NCI-H128 (cell line): ENCODE measurements around the gene ZNF423.

Source experiments
- DNase-seq: peaks from one replicate; lab custom pipeline; 2025; ENCODE audit not compliant: unreplicated experiment; lab: John Stamatoyannopoulos, UW

ZNF423 gene

DNA sequence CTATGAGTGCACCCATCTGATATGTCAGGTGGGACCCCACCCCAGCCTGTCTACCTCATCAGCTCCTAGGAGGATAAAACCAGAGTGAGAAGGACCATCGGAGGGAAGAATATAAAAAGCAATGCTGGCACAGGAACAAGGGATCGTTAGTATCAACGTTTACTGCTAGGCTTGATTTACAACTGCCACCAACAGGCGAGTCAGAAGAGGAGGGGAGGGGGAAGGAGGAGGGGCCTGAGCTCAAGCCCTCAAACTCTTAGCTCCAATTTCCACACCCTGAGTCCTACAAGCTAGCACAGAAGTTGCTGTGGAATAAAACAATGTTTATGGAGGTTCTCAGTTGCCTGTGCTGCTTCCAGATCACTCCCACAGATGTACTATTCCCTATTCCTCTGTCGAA lies 247.8 kb downstream of the ZNF423 start:
- no peak for DNase-seq

DNA sequence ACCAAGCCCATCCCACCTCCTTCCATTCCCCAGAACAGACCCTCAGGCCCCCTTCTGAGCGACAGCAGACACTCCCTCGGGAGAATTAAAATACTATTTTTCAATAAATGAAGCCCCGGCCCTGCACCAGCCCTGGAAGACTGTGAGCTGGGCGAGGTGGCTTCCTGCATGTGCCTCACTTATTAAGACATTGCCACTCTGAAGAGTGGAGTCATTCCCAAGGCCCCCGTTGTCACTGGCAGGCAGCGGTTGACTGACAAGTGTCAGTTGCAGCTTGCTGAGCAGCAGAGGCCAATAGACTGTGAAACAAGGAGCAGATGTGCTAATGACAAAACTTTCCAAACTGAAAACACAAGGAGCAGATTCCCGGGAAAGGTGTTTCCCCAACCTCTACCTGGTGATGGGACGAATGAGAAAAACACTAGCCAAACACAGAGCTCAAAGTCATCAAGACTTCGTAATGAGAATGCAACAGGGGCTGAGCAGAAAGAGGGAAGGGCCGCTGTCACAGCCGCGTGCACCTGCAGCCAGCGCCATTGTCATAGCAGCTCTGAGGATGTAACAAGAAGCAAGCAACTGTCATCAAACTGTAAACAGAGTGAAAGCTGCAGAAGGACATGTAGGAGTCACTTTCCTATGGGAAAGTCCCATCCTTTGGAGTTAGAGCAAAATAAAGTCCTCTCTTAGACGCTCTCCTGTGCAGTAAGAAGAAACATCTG lies 250.2 kb downstream of the ZNF423 start:
- no peak for DNase-seq

DNA sequence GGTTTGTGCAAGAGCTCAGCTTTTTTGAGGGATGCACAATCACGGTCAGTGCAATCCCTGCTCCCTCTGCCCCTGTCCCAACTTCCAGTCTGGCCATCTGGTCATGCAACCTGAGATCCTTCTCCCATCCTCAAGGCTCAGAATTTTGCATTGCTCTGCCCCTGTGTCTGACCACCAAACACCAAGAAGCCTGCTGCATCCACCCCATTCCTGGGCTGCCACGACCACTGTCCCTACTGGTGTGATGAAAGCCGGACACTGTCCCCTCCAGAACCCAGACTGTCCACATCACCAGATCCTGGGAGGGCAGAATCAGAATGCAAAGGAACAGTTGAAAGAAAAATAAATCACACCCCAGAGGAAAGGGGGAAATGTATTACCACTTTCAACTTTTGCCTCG lies 251.3 kb downstream of the ZNF423 start:
- DNase-seq = no peak

DNA sequence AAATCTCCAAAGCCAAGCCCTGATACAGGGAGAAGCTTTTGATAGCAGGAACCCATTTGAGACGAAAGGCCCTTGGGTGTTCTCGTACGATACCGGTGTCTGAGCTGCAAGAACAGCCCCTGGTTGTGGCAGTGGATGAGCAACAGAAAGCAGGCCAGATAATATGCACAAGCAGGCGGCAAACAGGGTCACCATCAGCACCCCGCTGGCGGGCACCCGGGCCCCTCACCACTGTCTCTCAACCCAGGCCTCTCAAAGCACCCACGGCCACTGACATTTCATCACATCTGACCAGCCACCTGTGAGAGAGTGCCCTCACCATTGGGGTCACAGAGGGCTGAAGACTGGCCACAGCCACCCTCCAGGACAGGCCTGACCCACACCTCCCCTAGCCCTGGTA lies 252.0 kb downstream of the ZNF423 start:
- no peak for DNase-seq

- DNase-seq = no peak
Measured at GRCh38 chr16:49602976-49603310, 253.0 kb downstream of the ZNF423 start.

DNA sequence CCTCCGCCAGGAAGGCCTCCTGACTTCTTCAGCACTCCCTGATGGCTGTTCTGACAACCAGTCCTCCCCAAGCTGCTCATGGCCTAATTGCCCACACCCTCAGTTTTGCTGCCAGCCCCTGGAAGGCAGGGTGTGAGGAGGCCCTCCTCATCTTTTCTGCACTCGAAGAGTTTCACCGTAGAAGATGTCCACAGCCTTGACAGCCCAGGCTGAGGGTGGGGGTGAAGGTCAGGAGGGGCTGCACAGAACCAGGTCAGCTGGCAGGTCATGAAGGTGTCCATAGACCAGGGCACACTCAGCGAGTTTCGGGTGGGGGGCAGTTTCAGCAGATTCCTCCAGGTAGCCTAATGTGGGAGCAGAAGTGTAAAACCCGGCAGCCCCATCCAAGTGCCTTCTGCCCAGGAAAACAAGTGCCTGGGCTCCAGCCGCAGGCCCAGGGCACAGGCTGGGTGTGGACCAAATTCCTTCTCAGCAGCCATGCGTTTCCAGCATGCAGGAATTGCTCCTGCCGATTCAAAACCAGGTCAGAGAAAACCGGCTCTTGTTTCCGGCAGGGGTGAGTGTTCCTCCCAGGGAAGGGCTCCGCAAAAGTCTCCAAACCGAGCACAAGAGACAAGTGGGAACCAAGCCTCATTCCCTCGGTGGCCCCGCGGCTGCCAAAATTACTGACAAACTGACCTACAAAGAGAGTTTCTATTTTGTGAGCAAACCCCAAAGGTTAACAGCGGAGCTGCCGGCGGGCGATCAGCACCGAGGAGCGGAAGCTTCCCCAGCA lies 253.5 kb downstream of the ZNF423 start:
- no peak for DNase-seq

DNA sequence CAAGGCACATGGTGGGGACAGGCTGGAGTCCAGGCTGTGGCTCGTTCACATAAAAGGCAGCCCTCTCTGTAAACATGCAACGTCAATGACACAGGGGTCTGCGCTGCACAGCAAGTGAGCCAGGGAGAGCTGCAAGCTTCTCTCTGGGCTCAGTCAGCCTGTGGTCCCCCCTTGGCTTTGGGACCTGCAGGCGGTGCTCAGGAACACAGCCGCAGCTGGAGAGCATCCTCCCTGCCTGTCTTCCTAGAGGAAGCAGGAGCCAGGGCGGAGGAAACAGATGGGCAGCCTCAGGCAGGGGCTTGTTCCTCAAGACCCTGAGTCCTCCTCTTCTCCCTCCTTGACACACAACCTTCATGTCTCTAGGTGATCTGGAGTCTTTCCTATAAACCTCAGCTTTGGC lies 254.3 kb downstream of the ZNF423 start:
- DNase-seq = no peak

GRCh38 chr16:49600976-49601375 lies 254.9 kb downstream of the ZNF423 start:
- no peak for DNase-seq

- no peak for DNase-seq
Measured at GRCh38 chr16:49600536-49600935, 255.4 kb downstream of the ZNF423 start.

GRCh38 chr16:49599704-49600103 lies 256.2 kb downstream of the ZNF423 start:
- no peak for DNase-seq

DNA sequence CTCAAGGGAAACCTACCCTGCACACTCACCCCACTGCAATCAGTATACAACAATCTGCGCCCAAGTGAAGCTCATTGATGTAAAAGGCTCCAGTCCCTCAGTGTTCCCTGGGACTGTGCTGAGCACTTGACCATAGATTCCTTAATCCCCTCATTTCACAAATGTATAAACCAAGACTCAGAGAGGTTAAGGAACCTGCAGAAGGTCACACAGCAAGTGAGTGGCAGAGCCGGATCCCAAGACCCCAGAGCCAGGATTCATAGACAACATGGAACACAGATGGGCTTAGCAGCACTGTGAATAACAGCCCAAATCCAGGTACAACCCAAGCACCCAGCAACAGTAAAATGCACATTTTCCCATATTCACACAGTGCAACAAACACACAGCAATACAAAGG lies 256.6 kb downstream of the ZNF423 start:
- DNase-seq = no peak

GRCh38 chr16:49598383-49599170 lies 257.3 kb downstream of the ZNF423 start:
- DNase-seq = no peak

- DNase-seq = no peak
Measured at GRCh38 chr16:49597796-49598195, 258.1 kb downstream of the ZNF423 start.

DNA sequence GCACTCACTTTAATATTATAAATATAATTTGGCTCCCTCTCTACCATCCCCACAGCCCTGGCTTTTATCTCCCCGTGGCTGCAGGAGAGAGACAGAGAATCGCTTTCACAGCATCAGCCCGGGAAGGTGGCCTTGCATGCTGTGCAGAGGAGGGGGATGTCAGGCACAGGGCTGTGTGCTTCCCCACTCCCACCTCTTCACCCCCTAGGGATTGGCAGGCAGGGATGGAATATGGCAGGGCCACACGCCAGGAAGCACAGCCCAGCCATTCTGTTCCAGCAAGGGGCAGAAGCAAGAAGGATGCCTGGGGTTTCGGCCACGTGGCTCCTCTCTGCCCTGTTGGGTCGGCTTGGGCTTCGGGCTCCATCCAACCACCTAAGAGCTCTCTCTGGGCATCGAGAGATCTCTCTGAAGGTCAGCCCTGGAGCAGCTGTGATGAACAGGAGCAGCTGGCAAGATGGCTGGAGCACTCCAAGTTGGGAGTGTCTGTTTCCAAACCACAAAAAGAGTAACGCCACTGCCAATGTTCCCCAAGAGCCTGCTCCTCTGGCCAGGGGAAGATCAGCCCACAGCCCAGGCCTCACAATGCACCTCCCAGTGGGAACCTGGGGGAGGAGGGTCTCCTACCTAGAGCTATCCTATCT lies 259.1 kb downstream of the ZNF423 start:
- no peak for DNase-seq

GRCh38 chr16:49596068-49596467 lies 259.8 kb downstream of the ZNF423 start:
- no peak for DNase-seq

GRCh38 chr16:49594685-49595498 lies 261.0 kb downstream of the ZNF423 start:
- DNase-seq = no peak

GRCh38 chr16:49594153-49594552 lies 261.8 kb downstream of the ZNF423 start:
- DNase-seq = no peak

DNA sequence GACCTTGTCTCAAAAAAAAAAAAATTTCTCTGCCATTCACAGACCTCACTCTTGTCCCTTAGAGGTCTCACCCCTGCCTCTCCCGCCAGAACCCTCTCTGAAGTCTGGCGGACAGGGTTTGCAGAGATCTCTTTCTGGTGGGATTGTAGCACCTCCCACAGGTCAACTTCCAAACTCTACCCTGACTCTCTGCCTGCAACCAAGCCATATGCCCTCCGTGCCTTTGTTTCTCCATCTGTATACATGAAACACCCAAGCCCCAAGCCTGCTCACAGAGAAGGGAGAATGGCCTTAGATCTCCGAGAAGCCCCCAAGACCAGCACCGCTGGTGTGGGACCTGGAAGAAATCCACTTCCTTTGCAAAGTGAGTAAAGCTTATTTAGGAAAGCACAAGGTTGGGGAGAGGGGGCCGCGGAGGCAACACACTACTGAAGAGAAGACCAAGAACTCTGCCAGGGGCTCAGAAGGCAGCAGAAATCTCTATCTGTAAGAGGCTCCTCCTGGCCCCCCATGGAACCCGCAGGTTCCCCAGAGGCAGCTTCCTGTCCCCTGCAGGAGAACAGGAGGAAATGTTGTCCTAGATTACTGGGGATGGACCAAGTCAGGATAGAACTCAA lies 262.4 kb downstream of the ZNF423 start:
- no peak for DNase-seq

DNA sequence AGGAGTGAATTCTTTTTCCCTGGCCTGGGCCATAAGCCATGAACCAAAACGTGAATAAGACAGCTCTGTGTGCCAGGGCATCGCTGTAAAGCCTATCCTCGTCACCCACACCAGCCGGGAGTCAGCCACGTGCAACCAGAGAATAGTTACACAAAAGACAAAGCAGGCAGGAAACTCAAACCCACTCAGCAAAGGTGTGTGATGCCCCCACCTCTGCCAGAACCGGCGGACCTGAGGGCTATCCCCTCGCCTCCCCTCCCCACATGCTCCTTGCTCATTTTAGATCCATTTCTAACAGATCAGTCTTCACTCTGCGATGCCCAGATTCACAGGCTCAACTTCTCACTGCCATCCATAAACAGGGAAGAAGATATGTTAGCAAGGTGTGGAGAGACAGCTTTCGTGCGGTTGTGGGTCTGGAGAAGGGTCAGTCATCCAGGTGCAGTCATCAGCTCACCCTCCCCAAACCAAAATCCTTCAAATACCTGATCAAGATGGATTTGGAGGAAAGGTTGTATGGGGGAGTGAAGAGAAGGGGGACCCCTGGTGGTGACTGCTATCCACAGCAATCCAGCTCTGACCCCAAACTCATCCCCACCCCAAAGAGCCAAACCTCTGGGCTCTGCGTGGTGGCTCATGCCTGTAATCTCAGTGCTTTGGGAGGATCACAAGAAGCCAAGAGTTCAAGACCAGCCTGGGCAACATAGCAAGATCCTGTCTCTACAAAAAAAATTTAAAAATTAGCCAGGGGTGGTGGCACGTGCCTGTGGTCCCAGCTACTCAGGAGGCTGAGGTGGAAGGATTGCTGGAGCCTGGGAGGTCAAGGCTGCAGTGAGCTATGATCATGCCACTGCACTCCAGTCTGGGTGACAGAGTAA lies 263.1 kb downstream of the ZNF423 start:
- no peak for DNase-seq
